ENCODE measurements around the gene SETBP1. TPM values are rescaled to one million over a fixed set of nuclear protein-coding genes. Genes with fewer than 3 reads are reported as not detected.

Gene SETBP1
- total and polyA plus RNA-seq, 9 of the 15 experiments (the other 6 are each of a cell fraction or from before 2014, with no cell fraction given), result under 0.01 to 0.13 (median 0.04) TPM

DNA sequence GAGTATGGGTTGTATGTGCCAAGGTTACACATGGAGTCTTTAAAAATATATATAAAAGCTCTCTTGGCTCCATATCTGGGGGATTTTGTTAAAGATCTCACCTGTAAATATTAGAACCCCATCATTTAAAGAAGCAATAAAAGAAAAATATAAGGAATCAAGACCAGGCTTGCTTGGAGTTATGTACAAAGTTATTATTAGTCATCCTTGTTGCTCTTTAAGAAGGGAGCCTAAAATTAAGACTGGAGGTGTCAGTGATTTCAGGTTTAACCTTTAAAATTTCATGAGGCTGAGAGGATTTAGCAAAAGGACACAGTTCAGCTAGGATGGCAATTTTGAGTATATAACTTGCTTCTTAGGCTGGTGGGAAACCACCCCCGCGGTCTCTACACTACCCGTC lies 181.4 kb downstream of the SETBP1 start (continued):
- TF ChIP-seq, protein P1, sequence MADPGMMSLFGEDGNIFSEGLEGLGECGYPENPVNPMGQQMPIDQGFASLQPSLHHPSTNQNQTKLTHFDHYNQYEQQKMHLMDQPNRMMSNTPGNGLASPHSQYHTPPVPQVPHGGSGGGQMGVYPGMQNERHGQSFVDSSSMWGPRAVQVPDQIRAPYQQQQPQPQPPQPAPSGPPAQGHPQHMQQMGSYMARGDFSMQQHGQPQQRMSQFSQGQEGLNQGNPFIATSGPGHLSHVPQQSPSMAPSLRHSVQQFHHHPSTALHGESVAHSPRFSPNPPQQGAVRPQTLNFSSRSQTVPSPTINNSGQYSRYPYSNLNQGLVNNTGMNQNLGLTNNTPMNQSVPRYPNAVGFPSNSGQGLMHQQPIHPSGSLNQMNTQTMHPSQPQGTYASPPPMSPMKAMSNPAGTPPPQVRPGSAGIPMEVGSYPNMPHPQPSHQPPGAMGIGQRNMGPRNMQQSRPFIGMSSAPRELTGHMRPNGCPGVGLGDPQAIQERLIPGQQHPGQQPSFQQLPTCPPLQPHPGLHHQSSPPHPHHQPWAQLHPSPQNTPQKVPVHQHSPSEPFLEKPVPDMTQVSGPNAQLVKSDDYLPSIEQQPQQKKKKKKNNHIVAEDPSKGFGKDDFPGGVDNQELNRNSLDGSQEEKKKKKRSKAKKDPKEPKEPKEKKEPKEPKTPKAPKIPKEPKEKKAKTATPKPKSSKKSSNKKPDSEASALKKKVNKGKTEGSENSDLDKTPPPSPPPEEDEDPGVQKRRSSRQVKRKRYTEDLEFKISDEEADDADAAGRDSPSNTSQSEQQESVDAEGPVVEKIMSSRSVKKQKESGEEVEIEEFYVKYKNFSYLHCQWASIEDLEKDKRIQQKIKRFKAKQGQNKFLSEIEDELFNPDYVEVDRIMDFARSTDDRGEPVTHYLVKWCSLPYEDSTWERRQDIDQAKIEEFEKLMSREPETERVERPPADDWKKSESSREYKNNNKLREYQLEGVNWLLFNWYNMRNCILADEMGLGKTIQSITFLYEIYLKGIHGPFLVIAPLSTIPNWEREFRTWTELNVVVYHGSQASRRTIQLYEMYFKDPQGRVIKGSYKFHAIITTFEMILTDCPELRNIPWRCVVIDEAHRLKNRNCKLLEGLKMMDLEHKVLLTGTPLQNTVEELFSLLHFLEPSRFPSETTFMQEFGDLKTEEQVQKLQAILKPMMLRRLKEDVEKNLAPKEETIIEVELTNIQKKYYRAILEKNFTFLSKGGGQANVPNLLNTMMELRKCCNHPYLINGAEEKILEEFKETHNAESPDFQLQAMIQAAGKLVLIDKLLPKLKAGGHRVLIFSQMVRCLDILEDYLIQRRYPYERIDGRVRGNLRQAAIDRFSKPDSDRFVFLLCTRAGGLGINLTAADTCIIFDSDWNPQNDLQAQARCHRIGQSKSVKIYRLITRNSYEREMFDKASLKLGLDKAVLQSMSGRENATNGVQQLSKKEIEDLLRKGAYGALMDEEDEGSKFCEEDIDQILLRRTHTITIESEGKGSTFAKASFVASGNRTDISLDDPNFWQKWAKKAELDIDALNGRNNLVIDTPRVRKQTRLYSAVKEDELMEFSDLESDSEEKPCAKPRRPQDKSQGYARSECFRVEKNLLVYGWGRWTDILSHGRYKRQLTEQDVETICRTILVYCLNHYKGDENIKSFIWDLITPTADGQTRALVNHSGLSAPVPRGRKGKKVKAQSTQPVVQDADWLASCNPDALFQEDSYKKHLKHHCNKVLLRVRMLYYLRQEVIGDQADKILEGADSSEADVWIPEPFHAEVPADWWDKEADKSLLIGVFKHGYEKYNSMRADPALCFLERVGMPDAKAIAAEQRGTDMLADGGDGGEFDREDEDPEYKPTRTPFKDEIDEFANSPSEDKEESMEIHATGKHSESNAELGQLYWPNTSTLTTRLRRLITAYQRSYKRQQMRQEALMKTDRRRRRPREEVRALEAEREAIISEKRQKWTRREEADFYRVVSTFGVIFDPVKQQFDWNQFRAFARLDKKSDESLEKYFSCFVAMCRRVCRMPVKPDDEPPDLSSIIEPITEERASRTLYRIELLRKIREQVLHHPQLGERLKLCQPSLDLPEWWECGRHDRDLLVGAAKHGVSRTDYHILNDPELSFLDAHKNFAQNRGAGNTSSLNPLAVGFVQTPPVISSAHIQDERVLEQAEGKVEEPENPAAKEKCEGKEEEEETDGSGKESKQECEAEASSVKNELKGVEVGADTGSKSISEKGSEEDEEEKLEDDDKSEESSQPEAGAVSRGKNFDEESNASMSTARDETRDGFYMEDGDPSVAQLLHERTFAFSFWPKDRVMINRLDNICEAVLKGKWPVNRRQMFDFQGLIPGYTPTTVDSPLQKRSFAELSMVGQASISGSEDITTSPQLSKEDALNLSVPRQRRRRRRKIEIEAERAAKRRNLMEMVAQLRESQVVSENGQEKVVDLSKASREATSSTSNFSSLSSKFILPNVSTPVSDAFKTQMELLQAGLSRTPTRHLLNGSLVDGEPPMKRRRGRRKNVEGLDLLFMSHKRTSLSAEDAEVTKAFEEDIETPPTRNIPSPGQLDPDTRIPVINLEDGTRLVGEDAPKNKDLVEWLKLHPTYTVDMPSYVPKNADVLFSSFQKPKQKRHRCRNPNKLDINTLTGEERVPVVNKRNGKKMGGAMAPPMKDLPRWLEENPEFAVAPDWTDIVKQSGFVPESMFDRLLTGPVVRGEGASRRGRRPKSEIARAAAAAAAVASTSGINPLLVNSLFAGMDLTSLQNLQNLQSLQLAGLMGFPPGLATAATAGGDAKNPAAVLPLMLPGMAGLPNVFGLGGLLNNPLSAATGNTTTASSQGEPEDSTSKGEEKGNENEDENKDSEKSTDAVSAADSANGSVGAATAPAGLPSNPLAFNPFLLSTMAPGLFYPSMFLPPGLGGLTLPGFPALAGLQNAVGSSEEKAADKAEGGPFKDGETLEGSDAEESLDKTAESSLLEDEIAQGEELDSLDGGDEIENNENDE (IDR thresholded peaks at IDR 0.05; ENCODE audit: low read depth, low read length), result no peak
- TF ChIP-seq ZNF436 (CRISPR knock-in tag; IDR thresholded peaks at IDR 0.05), result no peak
- no peak for TF ChIP-seq ZNF174 (CRISPR knock-in tag; IDR thresholded peaks at IDR 0.05)
- TF ChIP-seq, protein P2, sequence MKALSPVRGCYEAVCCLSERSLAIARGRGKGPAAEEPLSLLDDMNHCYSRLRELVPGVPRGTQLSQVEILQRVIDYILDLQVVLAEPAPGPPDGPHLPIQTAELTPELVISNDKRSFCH (CRISPR knock-in tag; IDR thresholded peaks at IDR 0.05), result no peak
- TF ChIP-seq, protein P2 (tag; IDR thresholded peaks at IDR 0.05), result no peak
- TF ChIP-seq HNRNPH1 (optimal IDR thresholded peaks at IDR 0.05; ENCODE audit: low read depth, low read length), result no peak
- no peak for TF ChIP-seq ZNF79 (CRISPR knock-in tag; IDR thresholded peaks at IDR 0.05; ENCODE audit: low read depth)
- TF ChIP-seq HDAC3 (IDR thresholded peaks at IDR 0.05; ENCODE audit: borderline replicate concordance, partially characterized antibody), result no peak
- no peak for TF ChIP-seq CAMTA2 (CRISPR knock-in tag; conservative IDR thresholded peaks at IDR 0.05)
